Suprapubic skin (tissue), 4 donors: Measurements from ENCODE around the gene RSAD2.

Source experiments
- CTCF ChIP-seq, 2 donors: fragments of 200-600 bp in 1 of 2; fragments of 450-650 bp in 1 of 2; sonication (generic) in 1 of 2; IDR thresholded peaks; one replicate each; pipeline ENCODE4 v1.5.1; 2016 to 2019; ENCODE audit warnings: antibody characterized with exemption in 2 of 2, mild to moderate bottlenecking in 1 of 2, moderate library complexity in 1 of 2
- POLR2A ChIP-seq, 2 donors: fragments of 450-650 bp; IDR thresholded peaks; one replicate each; pipeline ENCODE4 v1.6.1; 2017; ENCODE audit warnings: antibody characterized with exemption in 2 of 2, mild to moderate bottlenecking in 2 of 2, moderate library complexity in 2 of 2
- POLR2AphosphoS5 ChIP-seq, 3 donors: sonication (generic); formaldehyde crosslinking; IDR thresholded peaks; one replicate each; pipeline ENCODE4 v1.6.1; 2017; ENCODE audit warnings: antibody characterized with exemption in 3 of 3

GRCh38 chr2:6888724-6889123, 11.1 kb downstream of the RSAD2 start:
- TF ChIP-seq CTCF (IDR thresholded peaks at IDR 0.05) = no peak
- no peak for TF ChIP-seq POLR2AphosphoS5 (IDR thresholded peaks at IDR 0.05)
- TF ChIP-seq POLR2A (IDR thresholded peaks at IDR 0.05) = no peak
